Mesenchymal stem cell (in vitro differentiated cells and primary cell): Measurements from ENCODE around the gene CEP55.

Source experiments
- DNase-seq: peaks from one replicate; pipeline ENCODE4 v3.0.0-alpha.2; 2013
- H2AFZ ChIP-seq: one replicate; pipeline ENCODE4 v1.6.1; 2013; ENCODE audit warnings: low read depth, mild to moderate bottlenecking, control low read depth, inconsistent platforms, low read length, moderate library complexity
- H2AK5ac ChIP-seq: 2 replicates; pipeline ENCODE4 v1.6.1; 2013; ENCODE audit warnings: low read length, moderate library complexity, mild to moderate bottlenecking, inconsistent platforms; ENCODE audit not compliant: severe bottlenecking
- H2BK120ac ChIP-seq: one replicate; pipeline ENCODE4 v1.6.1; 2013; ENCODE audit warnings: low read depth, mild to moderate bottlenecking, inconsistent platforms, low read length, moderate library complexity
- H2BK12ac ChIP-seq, 2 experiments: one replicate each; pipeline ENCODE4 v1.6.1; 2013; ENCODE audit warnings: inconsistent platforms in 2 of 2, low read length in 2 of 2, mild to moderate bottlenecking in 2 of 2, moderate library complexity in 2 of 2, control low read depth in 1 of 2
- H2BK15ac ChIP-seq: one replicate; pipeline ENCODE4 v1.6.1; 2013; ENCODE audit warnings: mild to moderate bottlenecking, low read depth, inconsistent platforms; ENCODE audit not compliant: poor library complexity, severe bottlenecking
- H2BK5ac ChIP-seq: 2 replicates; pipeline ENCODE4 v1.6.1; 2013; ENCODE audit warnings: low read depth, mild to moderate bottlenecking, low read length, control low read depth, inconsistent platforms; ENCODE audit not compliant: poor library complexity, severe bottlenecking
- H3K14ac ChIP-seq, 2 experiments: one replicate each; pipeline ENCODE4 v1.6.1; 2013; ENCODE audit warnings: inconsistent platforms in 2 of 2, low read length in 2 of 2, control low read depth in 1 of 2, mild to moderate bottlenecking in 1 of 2, moderate library complexity in 1 of 2
- H3K18ac ChIP-seq, 2 experiments: one replicate each; pipeline ENCODE4 v1.6.1; 2013; ENCODE audit warnings: inconsistent platforms in 2 of 2, low read length in 2 of 2, control low read depth in 1 of 2, low read depth in 1 of 2, mild to moderate bottlenecking in 1 of 2
- H3K23ac ChIP-seq, 2 experiments: one replicate each; pipeline ENCODE4 v1.6.1; 2013; ENCODE audit warnings: inconsistent platforms in 2 of 2, low read length in 2 of 2, mild to moderate bottlenecking in 2 of 2, moderate library complexity in 2 of 2, control low read depth in 1 of 2
- H3K27ac ChIP-seq: 2 replicates; pipeline ENCODE4 v1.5.1; 2013; ENCODE audit warnings: mild to moderate bottlenecking, moderate library complexity, low read length, control low read depth, inconsistent platforms; ENCODE audit not compliant: poor library complexity, severe bottlenecking
- H3K27me3 ChIP-seq, 2 experiments: 2 replicates each; pipeline versions ENCODE4 v1.6.1 to v1.7.0; 2013; ENCODE audit warnings: low read length in 2 of 2, mild to moderate bottlenecking in 2 of 2, moderate library complexity in 2 of 2, control low read depth in 1 of 2, inconsistent platforms in 1 of 2; ENCODE audit not compliant: control insufficient read depth in 1 of 2, insufficient read depth in 1 of 2
- H3K36me3 ChIP-seq, 2 experiments: 2 replicates each; pipeline versions ENCODE4 v1.6.1 to v1.7.0; 2013; ENCODE audit warnings: low read length in 2 of 2, control low read depth in 1 of 2, inconsistent platforms in 1 of 2, low read depth in 1 of 2, mild to moderate bottlenecking in 1 of 2; ENCODE audit not compliant: insufficient read depth in 2 of 2, control insufficient read depth in 1 of 2
- H3K4ac ChIP-seq, 2 experiments: one replicate each; pipeline ENCODE4 v1.6.1; 2013; ENCODE audit warnings: inconsistent platforms in 2 of 2, low read length in 2 of 2, mild to moderate bottlenecking in 2 of 2, moderate library complexity in 2 of 2, control low read depth in 1 of 2, low read depth in 1 of 2
- H3K4me1 ChIP-seq: 2 replicates; pipeline ENCODE4 v1.6.1; 2013; ENCODE audit warnings: low read depth, low read length, control low read depth; ENCODE audit not compliant: control insufficient read depth, insufficient read depth
- H3K4me2 ChIP-seq: 2 replicates; pipeline ENCODE4 v1.6.1; 2013; ENCODE audit warnings: low read length, mild to moderate bottlenecking, inconsistent platforms; ENCODE audit not compliant: poor library complexity, severe bottlenecking
- H3K4me3 ChIP-seq, 2 experiments: 2 replicates each; pipeline versions ENCODE4 v1.5.1 to v1.7.0; 2013; ENCODE audit warnings: low read length in 2 of 2, mild to moderate bottlenecking in 2 of 2, control low read depth in 1 of 2, low read depth in 1 of 2; ENCODE audit not compliant: insufficient read depth in 1 of 2
- H3K79me1 ChIP-seq: replicated peaks from 2 replicates; pipeline ENCODE4 v1.6.1; 2013; ENCODE audit warnings: mild to moderate bottlenecking, control low read depth, low read length, inconsistent platforms; ENCODE audit not compliant: poor library complexity, severe bottlenecking
- H3K9ac ChIP-seq: 2 replicates; pipeline ENCODE4 v1.7.0; 2013; ENCODE audit warnings: mild to moderate bottlenecking, low read length, moderate library complexity
- H3K9me3 ChIP-seq: 2 replicates; pipeline ENCODE4 v1.7.0; 2013; ENCODE audit warnings: mild to moderate bottlenecking, low read length; ENCODE audit not compliant: control insufficient read depth
- H4K8ac ChIP-seq: one replicate; pipeline ENCODE4 v1.6.1; 2013; ENCODE audit warnings: inconsistent platforms, mild to moderate bottlenecking, low read length, moderate library complexity
- H4K91ac ChIP-seq: one replicate; pipeline ENCODE4 v1.6.1; 2013; ENCODE audit warnings: mild to moderate bottlenecking, low read length, inconsistent platforms
- WGBS: methylation state at CpG from one replicate; pipeline ENCODE4 v1.1.7; 2013; ENCODE audit warnings: mixed read lengths; 5-methylcytosine and 5-hydroxymethylcytosine counted together

Gene CEP55

GRCh38 chr10:93567277-93568104, 71.1 kb downstream of the CEP55 start:
- Histone ChIP-seq H4K91ac (no peak overlapping the region), H3K4me1 (peaks cover 11% of the 10 kb centered on the region), H3K9ac (no peak overlapping the region), H3K4me3 (no peak overlapping the region), H2BK5ac (no peak overlapping the region), H3K4me2 (no peak overlapping the region), H3K27me3 (peaks cover 78 to 88% of the 10 kb centered on the region in 2 experiments), H3K9me3 (no peaks in the 10 kb centered on the region), H3K18ac (no peak overlapping the region), H3K4ac (no peak overlapping the region), H3K23ac (no peak overlapping the region), H2AK5ac (no peak overlapping the region), H2BK12ac (no peak overlapping the region), H3K36me3 (no peaks in the 10 kb centered on the region), H2AFZ (no peak overlapping the region), H3K14ac (no peak overlapping the region), H3K79me1 (no peaks in the 10 kb centered on the region), H4K8ac (no peak overlapping the region), H2BK120ac (no peak overlapping the region), H2BK15ac (no peak overlapping the region), H3K27ac (no peak overlapping the region)
- 32% methylated on average over 24 of the region's 33 CpGs for WGBS
- no peak for DNase-seq

GRCh38 chr10:93568105-93568390, 71.6 kb downstream of the CEP55 start:
- Histone ChIP-seq H3K9me3 (no peaks in the 10 kb centered on the region), H3K9ac (no peak overlapping the region), H3K23ac (no peak overlapping the region), H3K36me3 (no peaks in the 10 kb centered on the region), H2BK120ac (no peak overlapping the region), H2BK5ac (no peak overlapping the region), H3K4me3 (no peak overlapping the region), H3K18ac (no peak overlapping the region), H4K91ac (no peak overlapping the region), H3K4me1 (peaks cover 11% of the 10 kb centered on the region), H2BK15ac (no peak overlapping the region), H2BK12ac (no peak overlapping the region), H2AFZ (no peak overlapping the region), H3K27ac (no peak overlapping the region), H3K4me2 (no peak overlapping the region), H3K27me3 (peaks cover 83 to 90% of the 10 kb centered on the region in 2 experiments), H4K8ac (no peak overlapping the region), H3K79me1 (no peaks in the 10 kb centered on the region), H3K4ac (no peak overlapping the region), H3K14ac (no peak overlapping the region), H2AK5ac (no peak overlapping the region)
- DNase-seq, result no peak
- WGBS, result 16% methylated on average over 18 of the region's 21 CpGs

DNA sequence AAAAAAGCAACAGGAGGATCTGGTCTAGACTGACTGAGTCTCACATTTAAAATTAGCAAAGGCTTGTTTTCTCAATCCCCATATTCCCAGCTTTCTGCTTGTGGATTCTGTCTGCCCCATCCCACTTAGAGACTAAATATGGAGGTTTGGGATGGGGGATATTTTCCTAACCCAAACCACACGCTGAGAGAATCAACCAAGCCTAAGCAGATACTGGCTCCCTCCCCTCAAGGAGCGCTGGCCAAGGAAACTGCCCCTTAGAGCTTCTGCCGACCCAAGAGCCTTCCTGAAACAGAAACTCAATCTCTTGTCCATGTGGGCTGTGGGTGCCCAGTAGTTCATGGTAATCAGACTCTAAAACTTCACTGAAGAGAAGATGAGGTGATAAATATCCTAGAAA, 74.0 kb downstream of the CEP55 start:
- Histone ChIP-seq H3K4me1 (peaks cover 11% of the 10 kb centered on the region), H2BK12ac (no peak overlapping the region)

DNA sequence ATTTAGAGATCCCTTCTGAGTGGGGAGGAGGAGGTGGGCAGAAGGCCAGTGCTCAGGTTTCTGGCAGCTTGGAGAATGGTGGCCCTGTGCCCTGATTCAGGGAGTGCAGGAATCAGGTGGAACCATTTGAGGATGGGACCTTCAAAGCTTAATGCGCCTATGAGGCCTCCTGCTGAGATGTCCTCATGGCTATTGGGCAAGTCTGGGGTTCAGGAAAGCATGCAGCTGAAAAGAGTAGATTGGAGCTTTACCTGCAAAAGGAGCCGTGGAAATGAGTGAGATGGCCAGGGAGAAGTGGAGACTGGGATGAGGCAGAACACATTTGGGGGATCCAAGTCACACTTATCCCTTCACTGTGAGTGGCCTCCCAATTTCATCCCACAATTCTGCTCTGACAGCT, 76.2 kb downstream of the CEP55 start:
- Histone ChIP-seq H3K9ac (no peak overlapping the region), H2BK15ac (no peak overlapping the region), H3K14ac (no peak overlapping the region), H3K36me3 (no peaks in the 10 kb centered on the region), H3K18ac (no peak overlapping the region), H3K27me3 (peaks cover 65 to 90% of the 10 kb centered on the region in 2 experiments), H3K4me2 (no peak overlapping the region), H2AK5ac (no peak overlapping the region), H4K8ac (no peak overlapping the region), H3K4me3 (no peak overlapping the region), H3K23ac (no peak overlapping the region), H2BK120ac (no peak overlapping the region), H2AFZ (no peak overlapping the region), H3K9me3 (peaks cover 3% of the 10 kb centered on the region), H3K4me1 (peaks cover 1% of the 10 kb centered on the region), H3K79me1 (no peaks in the 10 kb centered on the region), H2BK5ac (no peak overlapping the region), H2BK12ac (no peak overlapping the region), H4K91ac (no peak overlapping the region), H3K4ac (no peak overlapping the region), H3K27ac (no peak overlapping the region)
- 94% methylated on average over 2 of the region's 2 CpGs for WGBS
- DNase-seq, result no peak

More for the DNA sequence above, 74.0 kb downstream of the CEP55 start:
- H3K4me3 ChIP-seq, result no peak overlapping the region
- H2BK15ac ChIP-seq, result no peak overlapping the region
- no peak overlapping the region for H2BK120ac ChIP-seq
- H3K4me2 ChIP-seq, result no peak overlapping the region
- no peak overlapping the region for H3K14ac ChIP-seq
- no peak overlapping the region for H3K4ac ChIP-seq
- no peak overlapping the region for H2AK5ac ChIP-seq
- H3K9me3 ChIP-seq, result peaks cover 3% of the 10 kb centered on the region
- H3K18ac ChIP-seq, result no peak overlapping the region
- WGBS, result 27% methylated on average over 2 of the region's 3 CpGs
- peaks cover 81 to 96% of the 10 kb centered on the region in 2 experiments for H3K27me3 ChIP-seq
- H3K79me1 ChIP-seq, result no peaks in the 10 kb centered on the region
- no peak overlapping the region for H3K23ac ChIP-seq
- H4K8ac ChIP-seq, result no peak overlapping the region
- H4K91ac ChIP-seq, result no peak overlapping the region
- no peak overlapping the region for H3K9ac ChIP-seq
- no peak overlapping the region for H2BK5ac ChIP-seq
- H2AFZ ChIP-seq, result no peak overlapping the region
- no peaks in the 10 kb centered on the region for H3K36me3 ChIP-seq
- H3K27ac ChIP-seq, result no peak overlapping the region
- no peak for DNase-seq
